OCI-M2 (cell line): ENCODE results near the gene AMDHD2.

Source experiments
- DNase-seq: peaks from one replicate; lab custom pipeline; 2025; ENCODE audit not compliant: unreplicated experiment; lab: John Stamatoyannopoulos, UW

The AMDHD2 gene

GRCh38 chr16:2498531-2499253 lies 21.5 kb upstream of the AMDHD2 start:
- DNase-seq, result no peak

- DNase-seq, result no peak
Observed at GRCh38 chr16:2499454-2499853, 20.7 kb upstream of the AMDHD2 start.

- DNase-seq, result no peak
Observed at GRCh38 chr16:2499890-2500429, 20.2 kb upstream of the AMDHD2 start.

GRCh38 chr16:2500430-2500917 lies 19.7 kb upstream of the AMDHD2 start:
- no peak for DNase-seq

- peak; percentile 21 for DNase-seq
Observed at GRCh38 chr16:2500918-2501750, 19.0 kb upstream of the AMDHD2 start.

GRCh38 chr16:2501946-2502895 lies 17.9 kb upstream of the AMDHD2 start:
- DNase-seq, result no peak

- no peak for DNase-seq
Observed at GRCh38 chr16:2505695-2506094, 14.5 kb upstream of the AMDHD2 start.

- no peak for DNase-seq
Observed at GRCh38 chr16:2507052-2507659, 13.0 kb upstream of the AMDHD2 start.

GRCh38 chr16:2507665-2508064 lies 12.5 kb upstream of the AMDHD2 start:
- DNase-seq, result no peak

- DNase-seq, result no peak
Observed at GRCh38 chr16:2508722-2509400, 11.3 kb upstream of the AMDHD2 start.

GRCh38 chr16:2511128-2511800 lies 8.9 kb upstream of the AMDHD2 start:
- DNase-seq, result no peak

- DNase-seq, result no peak
Observed at GRCh38 chr16:2511996-2512734, 8.0 kb upstream of the AMDHD2 start.

- no peak for DNase-seq
Observed at GRCh38 chr16:2512735-2513404, 7.3 kb upstream of the AMDHD2 start.

GRCh38 chr16:2513405-2514332 lies 6.5 kb upstream of the AMDHD2 start, which contains the start of gene ATP6V0C:
Gene ATP6V0C, plus strand, starts transcription at chr16:2513952. Its CDS starts 152 bp downstream, at chr16:2514104.
- no peak for DNase-seq

GRCh38 chr16:2514333-2515179 lies 5.6 kb upstream of the AMDHD2 start:
- DNase-seq, result no peak
